GM23338 (cell line): ENCODE measurements around the gene CEP78.

Experiments
- CREB1 ChIP-seq: fragments of 250-450 bp; sonication (Bioruptor Pico); IDR thresholded peaks from 2 replicates; pipeline ENCODE4 v1.5.0; 2020; ENCODE audit warnings: low read depth, mild to moderate bottlenecking, moderate library complexity
- EZH2phosphoT487 ChIP-seq: fragments of 200-600 bp; sonication (generic); IDR thresholded peaks from one replicate; pipeline ENCODE4 v1.8.1; 2018; ENCODE audit warnings: antibody characterized with exemption; ENCODE audit not compliant: unreplicated experiment
- JUNB ChIP-seq: IDR thresholded peaks from one replicate; pipeline ENCODE4 v1.6.1; 2016; ENCODE audit warnings: antibody characterized with exemption; ENCODE audit not compliant: unreplicated experiment
- POLR2AphosphoS5 ChIP-seq: IDR thresholded peaks from 2 replicates; pipeline ENCODE4 v1.6.1; 2016; ENCODE audit warnings: antibody characterized with exemption, low read depth
- STAT1 ChIP-seq: IDR thresholded peaks from one replicate; pipeline ENCODE4 v1.6.1; 2016; ENCODE audit warnings: antibody characterized with exemption; ENCODE audit not compliant: unreplicated experiment
- TF ChIP-seq, protein P1 (sequence below), 2 experiments: fragments of 200-600 bp in 1 of 2; sonication (generic) in 1 of 2; conservative IDR thresholded peaks; 2 replicates each; pipeline versions ENCODE4 v1.5.1 to v1.6.1; 2016 to 2017; ENCODE audit warnings: antibody characterized with exemption in 2 of 2, low read depth in 2 of 2, mild to moderate bottlenecking in 2 of 2, moderate library complexity in 1 of 2
- TF ChIP-seq, protein P2 (sequence below): IDR thresholded peaks from 2 replicates; pipeline ENCODE4 v1.6.1; 2016; ENCODE audit warnings: antibody characterized with exemption

DNA sequence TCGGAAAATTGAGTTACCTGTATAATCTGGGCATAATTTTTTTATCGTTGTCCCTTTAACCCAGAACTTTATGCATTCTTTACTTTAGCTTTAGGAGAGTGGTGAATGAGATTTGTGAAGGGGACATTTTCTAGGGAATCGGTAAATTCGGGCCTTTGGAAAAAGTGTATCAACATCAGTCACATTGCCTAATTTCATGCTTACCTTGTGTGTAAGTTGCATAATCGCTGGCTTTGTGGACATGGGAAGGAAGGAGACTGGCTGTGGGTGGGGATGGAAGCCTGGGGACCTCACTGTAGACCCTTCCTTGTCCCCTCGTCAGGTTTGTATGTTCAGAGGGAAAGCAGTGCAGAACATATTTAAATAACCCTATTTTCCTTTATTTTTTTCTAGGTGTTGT is 64.3 kb downstream of the CEP78 start:
- TF ChIP-seq POLR2AphosphoS5 (no peak; the same call in 1 of the 2 replicates), EZH2phosphoT487 (no peak), STAT1 (no peak), CREB1 (CRISPR knock-in tag) (no peak), JUNB (no peak)
- TF ChIP-seq, protein P1, sequence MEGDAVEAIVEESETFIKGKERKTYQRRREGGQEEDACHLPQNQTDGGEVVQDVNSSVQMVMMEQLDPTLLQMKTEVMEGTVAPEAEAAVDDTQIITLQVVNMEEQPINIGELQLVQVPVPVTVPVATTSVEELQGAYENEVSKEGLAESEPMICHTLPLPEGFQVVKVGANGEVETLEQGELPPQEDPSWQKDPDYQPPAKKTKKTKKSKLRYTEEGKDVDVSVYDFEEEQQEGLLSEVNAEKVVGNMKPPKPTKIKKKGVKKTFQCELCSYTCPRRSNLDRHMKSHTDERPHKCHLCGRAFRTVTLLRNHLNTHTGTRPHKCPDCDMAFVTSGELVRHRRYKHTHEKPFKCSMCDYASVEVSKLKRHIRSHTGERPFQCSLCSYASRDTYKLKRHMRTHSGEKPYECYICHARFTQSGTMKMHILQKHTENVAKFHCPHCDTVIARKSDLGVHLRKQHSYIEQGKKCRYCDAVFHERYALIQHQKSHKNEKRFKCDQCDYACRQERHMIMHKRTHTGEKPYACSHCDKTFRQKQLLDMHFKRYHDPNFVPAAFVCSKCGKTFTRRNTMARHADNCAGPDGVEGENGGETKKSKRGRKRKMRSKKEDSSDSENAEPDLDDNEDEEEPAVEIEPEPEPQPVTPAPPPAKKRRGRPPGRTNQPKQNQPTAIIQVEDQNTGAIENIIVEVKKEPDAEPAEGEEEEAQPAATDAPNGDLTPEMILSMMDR (conservative IDR thresholded peaks at IDR 0.05; ENCODE audit: low read depth in 2 of 2), result no peak
- TF ChIP-seq, protein P2, sequence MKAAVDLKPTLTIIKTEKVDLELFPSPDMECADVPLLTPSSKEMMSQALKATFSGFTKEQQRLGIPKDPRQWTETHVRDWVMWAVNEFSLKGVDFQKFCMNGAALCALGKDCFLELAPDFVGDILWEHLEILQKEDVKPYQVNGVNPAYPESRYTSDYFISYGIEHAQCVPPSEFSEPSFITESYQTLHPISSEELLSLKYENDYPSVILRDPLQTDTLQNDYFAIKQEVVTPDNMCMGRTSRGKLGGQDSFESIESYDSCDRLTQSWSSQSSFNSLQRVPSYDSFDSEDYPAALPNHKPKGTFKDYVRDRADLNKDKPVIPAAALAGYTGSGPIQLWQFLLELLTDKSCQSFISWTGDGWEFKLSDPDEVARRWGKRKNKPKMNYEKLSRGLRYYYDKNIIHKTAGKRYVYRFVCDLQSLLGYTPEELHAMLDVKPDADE, result no peak
